Pulmonary artery endothelial cell (primary cell): Measurements from ENCODE around the gene CTXN3. TPM values are rescaled to one million over a fixed set of nuclear protein-coding genes. Genes with fewer than 3 reads are reported as not detected.

Experiments used
- DNase-seq: peaks from one replicate; pipeline ENCODE4 v3.0.0-alpha.2; 2011; ENCODE audit warnings: low read depth, low spot score
- total RNA-seq: library from RNA; depleted of rRNA; stranded (reverse); fragments of >200 nt; gene quantifications from 2 replicates; pipeline ENCODE4 v1.2.3, GENCODE V29; 2014

The CTXN3 gene
- total RNA-seq: not detected in 2 replicates

DNA sequence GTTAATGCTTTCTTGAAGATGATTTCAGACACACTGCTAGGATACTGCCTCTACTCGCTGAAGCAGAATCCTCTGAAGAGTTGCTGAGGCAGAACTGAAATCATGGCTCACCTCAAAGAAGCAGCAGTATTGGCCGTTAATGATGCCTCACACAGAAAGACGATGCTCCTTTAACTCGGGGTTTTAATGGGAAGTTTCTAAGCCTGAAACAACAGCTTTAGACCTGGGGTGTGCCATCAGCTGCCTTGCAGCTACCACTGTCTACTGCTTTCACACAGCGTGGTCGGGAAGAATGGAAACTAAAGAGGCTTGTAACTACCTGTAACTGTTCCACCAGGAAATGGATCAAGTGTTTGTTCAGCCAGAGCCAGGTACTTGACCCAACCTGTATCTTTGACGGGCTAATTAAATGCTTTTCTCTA, at the start of gene CTXN3:
Gene CTXN3, plus strand, starts transcription at position 65 of the 422 bp plus-strand sequence. CDS start 8,440 bp downstream, outside the sequence.
- DNase-seq: no peak

DNA sequence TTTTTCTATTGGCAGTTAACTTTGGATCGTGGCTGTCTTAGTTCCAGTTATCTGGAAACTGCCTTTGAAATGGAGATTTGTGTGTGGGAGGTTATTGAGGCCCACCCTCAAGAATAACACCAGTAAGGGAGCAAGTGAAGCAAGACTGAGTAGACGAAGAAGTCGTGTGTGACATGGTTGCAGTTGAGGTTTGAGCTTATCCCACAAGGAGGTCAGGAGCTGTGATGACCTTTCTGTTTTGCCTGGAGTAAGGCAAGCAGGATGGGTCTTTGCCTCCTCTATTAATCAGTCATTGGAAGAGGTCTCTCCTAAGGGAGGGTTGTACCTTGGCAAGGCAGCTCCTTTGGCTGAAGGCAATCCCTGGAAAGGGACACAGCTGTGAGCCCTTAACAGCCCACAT, 49.6 kb upstream of the CTXN3 start:
- no peak for DNase-seq

GRCh38 chr5:127599847-127600246, 49.0 kb upstream of the CTXN3 start:
- DNase-seq: no peak

GRCh38 chr5:127601111-127601510, 47.8 kb upstream of the CTXN3 start:
- no peak for DNase-seq

GRCh38 chr5:127601601-127602000, 47.3 kb upstream of the CTXN3 start:
- DNase-seq: no peak

GRCh38 chr5:127602481-127602880, 46.4 kb upstream of the CTXN3 start:
- no peak for DNase-seq

DNA sequence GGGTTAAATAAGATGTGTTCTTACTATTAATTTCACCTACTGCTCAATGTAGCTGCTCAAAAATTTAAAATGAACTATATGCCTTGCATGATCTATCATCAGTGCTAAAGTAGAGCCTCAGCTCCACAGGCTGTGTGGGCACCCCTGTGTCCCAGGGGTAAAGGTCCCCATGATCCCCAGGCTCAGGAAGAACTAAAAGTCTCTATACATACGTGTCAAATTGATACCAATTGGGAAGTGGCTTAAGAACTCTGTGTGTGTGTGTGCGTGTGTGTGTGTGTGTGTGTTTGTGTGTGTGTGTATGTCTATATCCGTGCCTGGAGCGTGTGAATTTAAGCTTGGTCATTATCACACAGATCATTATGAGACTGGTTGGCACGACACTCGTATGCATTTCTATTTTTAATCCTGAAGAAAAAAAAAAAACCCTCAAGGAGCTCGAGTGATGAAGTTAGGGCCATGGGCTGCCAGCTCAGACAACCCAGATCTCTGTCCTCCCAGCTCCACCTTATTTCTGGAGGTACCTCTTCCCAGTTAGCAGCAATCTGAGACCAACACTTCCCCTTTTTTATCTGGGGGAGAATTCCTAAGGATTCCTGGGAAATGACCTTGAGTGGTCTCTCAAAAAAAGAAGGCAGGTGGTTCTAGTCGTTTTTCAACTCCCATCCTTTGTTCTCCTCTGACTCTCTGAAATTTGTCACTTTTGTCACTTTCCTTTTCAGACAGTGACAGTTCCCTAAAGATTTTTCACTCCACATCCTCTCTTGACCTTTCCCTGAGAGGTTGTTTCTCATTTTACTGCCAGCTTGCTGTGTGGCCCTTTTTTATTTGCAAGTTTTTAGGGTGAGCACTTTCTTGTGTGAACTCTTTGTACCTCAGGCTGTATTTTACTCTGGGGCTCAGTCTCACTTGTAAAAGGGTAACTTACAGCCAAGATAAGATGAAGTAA, 45.7 kb upstream of the CTXN3 start:
- DNase-seq: no peak

- DNase-seq: no peak
These were observed 40.7 kb upstream of the CTXN3 start for GRCh38 chr5:127608077-127608660.

- no peak for DNase-seq
These were observed 39.9 kb upstream of the CTXN3 start for GRCh38 chr5:127609011-127609410.

GRCh38 chr5:127609957-127610356, 38.9 kb upstream of the CTXN3 start:
- no peak for DNase-seq

- DNase-seq: no peak
These were observed 36.3 kb upstream of the CTXN3 start for GRCh38 chr5:127612441-127613141.

- DNase-seq: no peak
These were observed 33.0 kb upstream of the CTXN3 start for GRCh38 chr5:127615916-127616315.

DNA sequence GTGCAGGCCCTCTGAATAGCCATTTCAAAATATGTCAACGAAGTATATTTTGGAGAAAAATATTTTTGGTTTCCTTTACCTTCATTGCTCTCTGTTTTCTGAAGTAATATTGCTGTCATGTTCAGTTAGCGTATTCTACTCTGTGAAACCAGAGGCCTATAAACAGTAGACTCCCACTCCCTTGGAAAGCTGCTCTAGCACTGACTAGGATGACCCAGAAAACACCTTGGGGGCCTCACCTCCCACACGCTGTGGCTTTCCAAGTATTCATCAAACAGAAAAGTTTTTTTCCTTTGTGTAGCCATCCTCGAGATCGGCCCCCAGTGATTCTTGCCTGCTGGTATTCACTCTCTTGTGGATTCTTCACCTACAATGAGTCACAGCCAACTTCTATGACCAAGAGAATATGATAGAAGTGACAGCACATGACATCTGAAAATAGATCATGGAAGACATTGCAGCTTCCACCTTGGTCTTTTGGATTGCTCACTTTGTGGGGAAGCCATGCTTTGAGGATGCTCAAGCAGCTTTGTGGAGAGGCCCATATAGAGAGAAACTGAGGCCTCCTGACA, 28.9 kb upstream of the CTXN3 start:
- DNase-seq: no peak

GRCh38 chr5:127621601-127622325, 27.1 kb upstream of the CTXN3 start:
- DNase-seq: no peak

- no peak for DNase-seq
These were observed 14.9 kb upstream of the CTXN3 start for GRCh38 chr5:127634007-127634406.

GRCh38 chr5:127639828-127640227, 9.1 kb upstream of the CTXN3 start:
- DNase-seq: no peak

GRCh38 chr5:127642949-127643348, 5.9 kb upstream of the CTXN3 start:
- no peak for DNase-seq

GRCh38 chr5:127643607-127644006, 5.3 kb upstream of the CTXN3 start:
- no peak for DNase-seq

- no peak for DNase-seq
These were observed 3.6 kb upstream of the CTXN3 start for GRCh38 chr5:127645300-127645726.

DNA sequence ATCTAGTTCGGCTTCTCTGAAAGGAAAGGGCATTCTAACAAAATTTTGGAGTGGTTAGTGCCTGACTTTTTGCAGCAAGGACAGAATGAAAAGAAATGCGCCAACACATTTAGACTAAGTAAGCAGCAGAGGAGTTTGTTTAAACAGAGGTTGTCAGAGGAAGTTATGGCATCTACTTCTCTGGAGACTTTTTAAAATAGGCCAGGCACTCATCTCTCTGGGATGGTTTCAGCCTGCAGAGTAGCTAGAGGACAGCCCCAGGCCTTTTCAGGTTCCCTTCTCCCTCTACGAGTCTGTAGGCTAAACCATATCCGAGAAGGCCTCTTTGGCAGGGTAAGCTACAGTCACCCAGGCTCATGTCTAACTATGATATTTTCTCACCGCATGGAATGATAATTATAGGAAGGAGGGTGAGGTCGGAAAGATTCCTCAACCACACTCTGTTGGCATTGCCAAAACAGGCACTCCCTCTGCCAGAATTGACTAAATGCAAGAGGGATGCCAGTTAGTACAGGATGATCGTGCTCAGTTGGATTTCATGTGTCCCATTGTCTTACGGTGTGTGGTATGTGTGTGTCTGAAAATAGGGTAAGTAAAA, 1.4 kb upstream of the CTXN3 start:
- DNase-seq: no peak

DNA sequence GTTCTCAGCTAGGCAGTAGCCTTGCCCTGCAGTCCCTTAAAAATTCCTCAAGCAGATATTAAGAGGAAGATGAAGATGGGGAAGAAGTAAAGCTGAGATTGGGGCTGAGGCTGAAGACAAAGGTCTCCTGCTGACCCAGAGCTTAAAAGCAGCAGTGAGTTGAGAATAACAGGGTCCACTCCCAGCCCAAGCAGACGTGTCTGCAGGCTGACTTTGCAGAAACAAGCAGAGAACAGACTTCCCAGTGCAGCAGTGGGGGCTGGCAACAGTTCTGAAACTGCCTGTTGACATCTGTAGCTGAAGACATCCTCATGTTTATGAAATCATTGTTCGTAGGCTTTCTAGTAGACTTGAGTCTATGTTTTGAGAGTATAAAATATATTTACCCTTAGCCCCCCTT, 1.1 kb downstream of the CTXN3 start:
- DNase-seq: no peak
